GM18870 (cell line): Measurements from ENCODE around the gene SBF2.

Experiments
- ATAC-seq: cut with Tn5 transposase; IDR thresholded peaks from one replicate; pipeline ENCODE4 v1.9.1; 2021; ENCODE audit warnings: moderate library complexity; ENCODE audit not compliant: unreplicated experiment

SBF2 gene

DNA sequence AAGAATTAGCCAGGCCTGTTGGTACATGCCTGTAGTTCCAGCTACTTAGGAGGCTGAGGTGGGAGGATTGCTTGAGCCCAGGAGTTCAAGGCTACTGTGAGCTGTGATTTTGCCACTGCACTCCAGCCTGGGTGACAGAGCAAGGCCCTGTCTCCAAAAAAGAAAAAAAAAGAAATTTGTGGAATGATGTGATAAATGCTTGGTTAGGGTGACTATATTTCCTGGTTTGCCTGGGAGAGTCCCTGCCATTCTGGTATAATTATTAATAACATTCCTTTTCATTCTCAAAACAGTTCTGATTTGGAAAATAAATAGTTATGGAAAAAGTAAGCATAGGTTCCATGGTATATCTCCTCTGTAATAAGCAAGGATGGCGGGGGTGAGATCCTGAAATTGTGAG is 555.3 kb downstream of the SBF2 start:
- ATAC-seq: no peak

DNA sequence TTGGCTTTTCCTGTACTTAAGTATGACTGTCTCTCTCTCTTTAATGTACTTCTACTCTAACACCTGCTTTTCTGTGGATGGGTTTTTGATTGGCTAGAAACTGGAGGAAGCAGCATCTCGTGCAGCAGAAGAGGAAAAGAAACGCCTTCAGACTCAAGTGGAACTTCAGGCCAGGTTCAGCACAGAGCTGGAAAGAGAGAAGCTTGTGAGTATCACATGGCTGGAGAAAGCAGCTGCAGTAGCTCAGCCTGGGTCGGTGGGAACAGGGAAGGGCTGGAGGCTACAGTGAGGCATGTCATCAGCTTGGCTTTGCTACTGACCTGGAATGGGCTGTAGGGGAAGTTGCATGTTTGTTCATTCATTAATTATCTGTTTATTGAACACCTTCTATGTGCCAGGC is 555.9 kb downstream of the SBF2 start:
- ATAC-seq: no peak

DNA sequence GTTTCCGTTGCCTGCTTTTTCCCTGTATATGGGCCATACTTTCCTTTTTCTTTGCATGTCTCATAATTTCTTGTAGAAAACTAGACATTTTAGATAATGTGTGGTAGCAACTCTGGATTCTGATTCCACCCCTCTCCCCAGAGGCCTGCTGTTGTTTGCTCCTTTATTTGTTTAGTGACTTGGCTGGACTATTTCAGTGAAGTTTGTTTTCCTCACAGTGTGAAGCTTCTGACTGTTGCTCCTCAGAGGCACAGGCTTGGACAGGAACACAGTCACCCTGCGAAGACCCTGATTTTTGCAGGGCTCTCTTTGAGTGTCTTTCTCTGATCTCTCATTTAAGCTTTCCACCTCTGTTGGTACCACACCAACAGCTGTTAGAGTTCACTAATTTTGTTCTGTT is 557.7 kb downstream of the SBF2 start:
- no peak for ATAC-seq

DNA sequence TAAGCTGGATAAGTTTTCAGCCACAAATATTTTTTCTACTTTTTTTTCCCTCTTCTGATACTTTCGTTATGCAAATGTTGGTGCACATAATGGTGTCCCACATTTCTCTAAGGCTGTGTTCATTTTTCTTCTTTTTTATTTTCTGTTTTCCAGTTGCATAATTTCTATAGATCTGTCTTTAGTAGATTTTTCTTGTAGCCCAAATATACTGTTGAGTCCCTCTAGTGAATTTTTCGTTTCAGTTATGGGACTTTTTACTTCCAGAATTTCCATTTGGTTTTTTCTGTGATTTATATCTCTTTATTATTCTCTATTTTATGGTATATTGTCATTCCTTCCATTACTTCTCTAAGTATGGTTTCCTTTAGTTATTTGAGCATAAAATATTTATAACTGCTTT is 558.1 kb downstream of the SBF2 start:
- no peak for ATAC-seq

DNA sequence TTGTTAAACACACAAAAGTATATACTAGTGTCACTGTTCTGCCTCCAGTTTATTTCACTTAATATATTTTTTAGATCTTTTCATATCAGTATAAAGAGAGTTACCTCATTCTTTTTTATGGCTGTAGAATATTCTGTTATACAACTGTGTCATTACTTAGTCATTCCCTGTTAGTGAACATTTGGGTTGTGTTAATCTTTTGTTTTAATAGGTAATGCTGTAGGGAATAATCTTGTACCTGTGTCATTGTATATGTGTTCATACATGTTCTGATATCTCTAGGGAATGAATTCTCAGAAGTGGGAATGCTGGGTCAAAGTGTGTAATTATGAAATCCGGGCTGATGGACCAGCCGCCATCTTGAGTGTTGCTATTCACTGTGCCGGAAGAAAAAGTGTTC is 558.8 kb downstream of the SBF2 start:
- no peak for ATAC-seq

DNA sequence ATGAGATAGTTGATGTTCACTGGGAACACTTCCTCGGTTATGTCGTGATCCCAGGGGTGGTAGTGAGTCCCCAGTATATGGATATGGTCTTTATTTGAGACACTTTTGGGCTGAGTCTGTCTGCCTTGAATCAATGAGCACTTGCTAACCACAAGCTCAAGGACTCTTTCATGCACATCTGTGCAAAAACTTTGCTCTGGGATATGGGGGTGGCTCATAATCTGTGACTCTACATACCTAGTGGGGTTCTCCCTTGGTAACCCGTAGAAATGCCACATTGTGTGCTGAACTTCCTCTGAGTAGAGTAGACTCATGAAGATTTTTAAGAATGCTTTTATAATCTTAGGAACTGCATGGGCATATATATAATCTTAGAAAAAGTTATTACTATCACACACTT is 560.8 kb downstream of the SBF2 start:
- no peak for ATAC-seq

DNA sequence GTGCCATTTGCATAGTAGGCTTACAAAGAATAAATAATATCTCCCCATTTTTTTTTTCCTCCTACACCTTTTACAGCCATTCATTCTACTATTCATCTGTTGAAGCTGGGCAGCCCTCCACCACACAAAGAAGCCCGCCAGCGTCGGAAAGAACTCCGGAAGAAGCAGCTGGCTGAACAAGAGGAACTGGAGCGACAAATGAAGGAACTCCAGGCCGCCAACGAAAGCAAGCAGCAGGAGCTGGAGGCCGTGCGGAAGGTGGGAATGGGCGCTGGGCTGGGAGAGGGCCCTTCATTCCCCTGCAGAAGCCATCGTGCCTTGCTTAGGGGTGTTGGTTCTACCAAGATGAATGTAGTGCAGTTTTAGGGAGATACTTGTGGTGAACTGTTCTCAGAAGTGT is 561.6 kb downstream of the SBF2 start:
- no peak for ATAC-seq

DNA sequence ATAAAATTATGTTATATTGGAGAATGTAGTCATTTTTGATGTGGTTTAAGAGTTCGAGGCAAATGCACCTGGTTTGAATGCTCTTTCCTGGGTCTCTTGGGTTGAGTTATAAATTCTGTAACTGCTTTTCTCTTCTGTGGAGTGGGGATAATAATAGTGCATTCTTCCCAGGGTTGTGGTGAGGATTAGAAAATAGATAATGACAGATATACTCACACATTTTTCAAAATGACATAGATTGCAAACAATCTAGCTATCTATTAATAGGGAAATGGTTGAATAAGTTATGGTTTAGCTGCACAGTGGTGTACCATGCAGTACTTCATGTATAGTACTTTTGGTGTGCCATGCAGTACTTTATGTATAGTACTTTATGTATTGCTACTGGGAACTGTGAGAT is 562.8 kb downstream of the SBF2 start:
- no peak for ATAC-seq
